Kidney epithelial cell (primary cell): ENCODE results near the gene SLC25A21. TPM values are rescaled to one million over a fixed set of nuclear protein-coding genes. Genes with fewer than 3 reads are reported as not detected.
A peak's percentile ranks its signal among the peaks of the same experiment; 100 is the strongest.

ENCODE experiments used
- DNase-seq: peaks from one replicate; pipeline ENCODE4 v3.0.0-alpha.2; 2010; ENCODE audit warnings: low read depth
- H3K27me3 ChIP-seq: 2 replicates; pipeline ENCODE4 v1.6.0; 2011; ENCODE audit warnings: low read length; ENCODE audit not compliant: control insufficient read depth, insufficient read depth
- H3K36me3 ChIP-seq: 2 replicates; pipeline ENCODE4 v1.5.1; 2011; ENCODE audit warnings: low read length; ENCODE audit not compliant: control insufficient read depth, insufficient read depth
- H3K4me3 ChIP-seq: 2 replicates; pipeline ENCODE4 v1.5.1; 2011; ENCODE audit warnings: low read depth, mild to moderate bottlenecking, control low read depth, low read length
- total RNA-seq: library from RNA; depleted of rRNA; stranded (reverse); fragments of >200 nt; gene quantifications from 2 replicates; pipeline ENCODE4 v1.2.3, GENCODE V29; 2015
- TF ChIP-seq, protein P1 (sequence below): IDR thresholded peaks from 2 replicates; pipeline ENCODE4 v1.5.1; 2011; ENCODE audit warnings: mild to moderate bottlenecking, moderate library complexity, low read length, control low read depth, inconsistent platforms; ENCODE audit not compliant: insufficient read depth, poor library complexity, severe bottlenecking

Gene SLC25A21
- total RNA-seq, 1 donor from 2014 or later: 2.1 TPM

DNA sequence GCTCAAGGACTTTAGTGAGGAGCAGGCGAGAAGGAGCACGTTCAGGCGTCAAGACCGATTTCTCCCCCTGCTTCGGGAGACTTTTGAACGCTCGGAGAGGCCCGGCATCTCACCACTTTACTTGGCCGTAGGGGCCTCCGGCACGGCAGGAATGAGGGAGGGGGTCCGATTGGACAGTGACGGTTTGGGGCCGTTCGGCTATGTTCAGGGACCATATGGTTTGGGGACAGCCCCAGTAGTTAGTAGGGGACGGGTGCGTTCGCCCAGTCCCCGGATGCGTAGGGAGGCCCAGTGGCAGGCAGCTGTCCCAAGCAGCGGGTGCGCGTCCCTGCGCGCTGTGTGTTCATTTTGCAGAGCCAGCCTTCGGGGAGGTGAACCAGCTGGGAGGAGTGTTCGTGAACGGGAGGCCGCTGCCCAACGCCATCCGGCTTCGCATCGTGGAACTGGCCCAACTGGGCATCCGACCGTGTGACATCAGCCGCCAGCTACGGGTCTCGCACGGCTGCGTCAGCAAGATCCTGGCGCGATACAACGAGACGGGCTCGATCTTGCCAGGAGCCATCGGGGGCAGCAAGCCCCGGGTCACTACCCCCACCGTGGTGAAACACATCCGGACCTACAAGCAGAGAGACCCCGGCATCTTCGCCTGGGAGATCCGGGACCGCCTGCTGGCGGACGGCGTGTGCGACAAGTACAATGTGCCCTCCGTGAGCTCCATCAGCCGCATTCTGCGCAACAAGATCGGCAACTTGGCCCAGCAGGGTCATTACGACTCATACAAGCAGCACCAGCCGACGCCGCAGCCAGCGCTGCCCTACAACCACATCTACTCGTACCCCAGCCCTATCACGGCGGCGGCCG lies 509.6 kb downstream of the SLC25A21 start:
- no peak for DNase-seq
- H3K27me3 ChIP-seq: peaks cover 89% of the 10 kb centered on the region
- peak overlapping the region; percentile 12 for H3K4me3 ChIP-seq
- TF ChIP-seq, protein P1, sequence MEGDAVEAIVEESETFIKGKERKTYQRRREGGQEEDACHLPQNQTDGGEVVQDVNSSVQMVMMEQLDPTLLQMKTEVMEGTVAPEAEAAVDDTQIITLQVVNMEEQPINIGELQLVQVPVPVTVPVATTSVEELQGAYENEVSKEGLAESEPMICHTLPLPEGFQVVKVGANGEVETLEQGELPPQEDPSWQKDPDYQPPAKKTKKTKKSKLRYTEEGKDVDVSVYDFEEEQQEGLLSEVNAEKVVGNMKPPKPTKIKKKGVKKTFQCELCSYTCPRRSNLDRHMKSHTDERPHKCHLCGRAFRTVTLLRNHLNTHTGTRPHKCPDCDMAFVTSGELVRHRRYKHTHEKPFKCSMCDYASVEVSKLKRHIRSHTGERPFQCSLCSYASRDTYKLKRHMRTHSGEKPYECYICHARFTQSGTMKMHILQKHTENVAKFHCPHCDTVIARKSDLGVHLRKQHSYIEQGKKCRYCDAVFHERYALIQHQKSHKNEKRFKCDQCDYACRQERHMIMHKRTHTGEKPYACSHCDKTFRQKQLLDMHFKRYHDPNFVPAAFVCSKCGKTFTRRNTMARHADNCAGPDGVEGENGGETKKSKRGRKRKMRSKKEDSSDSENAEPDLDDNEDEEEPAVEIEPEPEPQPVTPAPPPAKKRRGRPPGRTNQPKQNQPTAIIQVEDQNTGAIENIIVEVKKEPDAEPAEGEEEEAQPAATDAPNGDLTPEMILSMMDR: no peak
- H3K36me3 ChIP-seq: no peaks in the 10 kb centered on the region

DNA sequence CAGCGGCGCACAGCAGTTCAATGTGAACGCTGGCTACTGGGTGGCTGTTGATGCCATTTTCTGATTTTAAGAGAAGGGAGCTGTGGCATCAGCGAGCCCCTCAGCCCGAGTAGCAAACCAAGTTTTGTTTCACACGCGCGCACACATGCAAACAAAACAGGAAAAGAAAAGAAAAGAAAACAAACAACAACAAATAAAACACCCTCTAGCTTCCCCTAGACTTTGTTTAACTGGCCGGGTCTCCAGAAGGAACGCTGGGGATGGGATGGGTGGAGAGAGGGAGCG lies 510.2 kb downstream of the SLC25A21 start:
- peaks cover 90% of the 10 kb centered on the region for H3K27me3 ChIP-seq
- TF ChIP-seq, protein P1: no peak
- peak overlapping the region; percentile 33 for H3K4me3 ChIP-seq
- no peak for DNase-seq
- H3K36me3 ChIP-seq: no peaks in the 10 kb centered on the region

DNA sequence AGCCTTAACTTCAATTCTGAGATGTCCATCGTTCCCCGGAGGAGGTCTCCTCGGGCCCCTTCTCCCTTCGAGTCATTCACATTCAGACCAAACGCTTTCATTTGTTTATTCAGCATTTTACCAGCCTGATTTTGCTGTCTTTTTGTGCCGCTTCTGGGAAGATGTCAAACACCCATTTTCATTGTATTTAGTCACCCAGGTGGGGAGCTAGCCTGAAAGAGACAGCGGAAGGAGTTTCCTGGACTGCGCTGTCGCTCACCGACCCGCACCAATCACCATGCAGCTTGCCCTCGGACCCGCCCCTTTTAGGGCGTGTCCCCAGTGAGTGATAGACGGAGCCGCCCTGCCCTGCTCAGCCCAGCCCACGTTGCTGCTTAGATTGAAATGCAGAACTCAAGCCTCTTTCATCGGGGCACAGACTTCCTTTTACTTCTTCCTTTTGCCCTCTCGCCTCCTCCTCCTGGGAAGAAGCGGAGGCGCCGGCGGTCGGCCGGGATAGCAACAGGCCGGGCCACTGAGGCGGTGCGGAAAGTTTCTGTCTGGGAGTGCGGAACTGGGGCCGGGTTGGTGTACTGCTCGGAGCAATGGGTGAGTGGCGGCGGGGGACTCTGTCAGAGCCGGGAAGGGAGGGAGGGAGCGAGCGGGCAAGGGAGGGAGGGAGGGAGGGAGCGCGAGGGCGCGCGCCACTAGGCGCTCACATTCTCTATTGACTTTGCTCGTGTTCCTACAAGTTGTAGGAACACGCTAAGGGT lies 510.7 kb downstream of the SLC25A21 start, which contains the start of gene PAX9:
Gene PAX9, plus strand, starts transcription at position 355 of the 752 bp plus-strand sequence. Its CDS starts 230 bp downstream, at position 585.
- DNase-seq: peak; percentile 34
- TF ChIP-seq, protein P1: no peak
- Histone ChIP-seq H3K4me3 (peak within 1 kb of the TSS; percentile 33), H3K27me3 (peaks cover 89% of the 10 kb centered on the region), H3K36me3 (no peaks in the 10 kb centered on the region)

DNA sequence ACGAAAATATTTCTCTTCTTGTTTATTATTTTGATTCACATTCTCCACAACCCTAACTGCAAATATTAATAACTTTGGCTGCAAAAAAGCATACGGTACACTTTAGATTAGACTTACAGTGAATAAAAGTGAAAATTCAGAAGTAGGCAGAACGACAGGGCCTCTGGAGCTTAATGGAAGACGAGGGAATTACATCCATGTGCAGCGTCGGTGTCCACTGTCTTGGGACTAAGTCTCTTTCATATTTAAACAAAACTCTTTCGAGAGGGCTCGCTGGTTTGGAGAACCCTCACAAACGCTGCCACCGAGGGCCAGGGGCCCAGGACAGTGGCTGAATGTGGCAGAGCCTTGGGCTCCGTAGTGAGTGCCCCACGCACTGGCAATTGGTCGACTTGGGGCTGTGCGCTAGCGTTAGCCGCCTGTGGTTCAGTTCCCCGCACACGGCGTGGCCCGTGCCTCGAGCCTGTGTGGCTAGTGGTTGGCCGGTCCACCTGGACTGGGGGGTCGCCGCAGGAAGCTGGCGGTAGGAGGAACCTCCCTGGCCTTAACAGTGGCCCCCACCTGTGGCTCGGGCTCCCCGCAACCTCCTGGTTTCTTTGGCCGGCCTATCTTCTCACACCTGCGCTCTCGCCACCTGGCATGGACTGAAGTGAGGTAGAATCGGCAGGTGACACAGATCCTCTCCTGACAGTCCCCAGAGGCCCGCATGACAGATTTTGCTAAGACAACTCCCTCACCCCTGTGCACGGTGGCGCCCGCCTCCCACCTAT lies 511.5 kb downstream of the SLC25A21 start:
- no peak for DNase-seq
- Histone ChIP-seq H3K36me3 (no peaks in the 10 kb centered on the region), H3K27me3 (peaks cover 89% of the 10 kb centered on the region), H3K4me3 (no peak overlapping the region)
- TF ChIP-seq, protein P1: no peak

DNA sequence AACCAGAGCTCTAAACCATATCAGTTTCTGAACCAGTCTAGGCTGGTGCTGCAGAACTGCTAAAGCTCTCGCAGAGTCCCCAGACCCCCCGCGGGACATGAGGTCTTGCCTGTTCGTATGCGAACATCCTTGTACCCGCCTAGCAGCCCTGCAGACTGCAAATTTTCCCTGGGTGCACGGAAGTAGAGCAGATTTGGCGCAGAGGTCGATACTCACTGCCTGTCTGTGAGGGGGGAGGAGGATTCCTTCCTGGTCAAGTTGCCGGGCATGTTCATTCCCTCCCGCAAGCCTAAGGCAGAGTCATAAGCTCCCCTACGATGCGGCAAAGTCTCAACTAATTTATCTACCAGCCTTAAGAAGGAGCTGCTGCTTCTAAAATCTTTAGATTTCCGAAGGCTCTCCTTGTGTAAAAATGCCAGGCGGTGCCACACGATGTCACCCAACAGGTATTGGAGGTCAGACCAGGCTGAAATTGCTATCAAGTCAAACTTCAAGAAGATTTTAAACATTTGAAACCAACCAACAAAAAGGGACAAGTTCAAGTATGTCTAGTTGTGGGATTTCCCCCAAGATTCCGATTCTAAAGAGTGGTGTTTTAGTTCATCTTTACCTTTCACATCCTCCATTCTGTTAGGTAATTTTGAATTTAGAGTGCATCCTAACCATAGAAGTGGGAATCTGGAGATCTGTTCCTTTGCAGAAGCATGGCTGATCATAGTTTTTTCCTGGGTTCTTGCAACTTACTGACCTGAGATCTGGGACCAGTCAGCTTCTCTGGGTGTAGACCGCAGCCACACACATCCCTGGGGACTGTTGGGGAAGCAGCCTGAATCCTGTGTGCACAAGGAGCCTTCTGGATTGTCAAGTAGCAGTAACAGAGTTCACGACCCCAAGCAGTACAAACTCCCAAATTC lies 512.3 kb downstream of the SLC25A21 start:
- H3K27me3 ChIP-seq: peaks cover 94% of the 10 kb centered on the region
- TF ChIP-seq, protein P1: no peak
- H3K36me3 ChIP-seq: no peaks in the 10 kb centered on the region
- H3K4me3 ChIP-seq: no peak overlapping the region
- DNase-seq: no peak
